CD8-positive, alpha-beta memory T cell (primary cell): Measurements from ENCODE around the gene SCAMP2. TPM values are rescaled to one million over a fixed set of nuclear protein-coding genes. Genes with fewer than 3 reads are reported as not detected.
"Not testable (repeated sequence)": the region's sequence is repeated elsewhere in the genome, so short reads cannot be mapped to it uniquely, and the experiment has no call there.

Experiments used
- CTCF ChIA-PET: fragments of 350-600 bp; sonication (Branson Sonifier 250); formaldehyde crosslinking; loops from one replicate; lab custom pipeline; 2021; ENCODE audit warnings: antibody characterized with exemption; lab: Charles Lee
- POLR2A ChIA-PET: fragments of 350-600 bp; sonication (Branson Sonifier 250); formaldehyde crosslinking; loops from one replicate; lab custom pipeline; 2021; ENCODE audit warnings: antibody characterized with exemption; lab: Charles Lee
- DNase-seq, 5 donors: peaks; one replicate each; pipeline versions ENCODE4 v3.0.0 to v3.0.0-alpha.2; 2020 to 2022; ENCODE audit warnings: mixed read lengths in 1 of 5
- H3K27ac ChIP-seq: one replicate; pipeline ENCODE4 v1.7.0; 2013; ENCODE audit warnings: low read depth, mild to moderate bottlenecking, low read length, moderate library complexity
- H3K27me3 ChIP-seq: 2 replicates; pipeline ENCODE4 v1.7.0; 2013; ENCODE audit warnings: low read length, mild to moderate bottlenecking; ENCODE audit not compliant: insufficient read depth, poor library complexity, severe bottlenecking
- H3K36me3 ChIP-seq: 2 replicates; pipeline ENCODE4 v1.7.0; 2013; ENCODE audit warnings: mild to moderate bottlenecking, low read length, moderate library complexity; ENCODE audit not compliant: insufficient read depth
- H3K4me1 ChIP-seq: 2 replicates; pipeline ENCODE4 v1.7.0; 2013; ENCODE audit warnings: mild to moderate bottlenecking, low read length, moderate library complexity; ENCODE audit not compliant: insufficient read depth
- H3K4me3 ChIP-seq: 2 replicates; pipeline ENCODE4 v1.7.0; 2013; ENCODE audit warnings: mild to moderate bottlenecking, low read length
- H3K9me3 ChIP-seq: 2 replicates; pipeline ENCODE4 v1.7.0; 2013; ENCODE audit warnings: mild to moderate bottlenecking, low read length
- H3K27ac Mint-ChIP-seq, 8 donors: one replicate each; pipeline ENCODE4 v1.8.0; 2020 to 2021; ENCODE audit warnings: mixed read lengths in 8 of 8, mild to moderate bottlenecking in 6 of 8, inconsistent platforms in 3 of 8, moderate library complexity in 3 of 8
- H3K27me3 Mint-ChIP-seq, 2 donors: one replicate each; pipeline ENCODE4 v1.8.0; 2020 to 2021; ENCODE audit warnings: mixed read lengths in 2 of 2, mild to moderate bottlenecking in 1 of 2, moderate library complexity in 1 of 2
- H3K36me3 Mint-ChIP-seq, 3 donors: one replicate each; pipeline ENCODE4 v1.8.0; 2020 to 2021; ENCODE audit warnings: mixed read lengths in 3 of 3, inconsistent platforms in 1 of 3, mild to moderate bottlenecking in 1 of 3
- H3K4me1 Mint-ChIP-seq, 3 donors: one replicate each; pipeline ENCODE4 v1.8.0; 2020 to 2021; ENCODE audit warnings: mixed read lengths in 3 of 3, inconsistent platforms in 1 of 3, mild to moderate bottlenecking in 1 of 3
- H3K4me3 Mint-ChIP-seq, 7 donors: one replicate each; pipeline ENCODE4 v1.8.0; 2020 to 2021; ENCODE audit warnings: mixed read lengths in 7 of 7, mild to moderate bottlenecking in 6 of 7, moderate library complexity in 4 of 7, inconsistent platforms in 2 of 7
- H3K9me3 Mint-ChIP-seq, 5 donors: one replicate each; pipeline ENCODE4 v1.8.0; 2020 to 2022; ENCODE audit warnings: mixed read lengths in 5 of 5, mild to moderate bottlenecking in 3 of 5, moderate library complexity in 2 of 5, inconsistent platforms in 1 of 5
- polyA plus RNA-seq: library from polyadenylated mRNA; unstranded; fragments of 300-500 nt; fragmentation: Illumina TruSeq; gene quantifications from one replicate; pipeline ENCODE4 v1.2.3, GENCODE V29; 2021
- total RNA-seq, 2 experiments: library from RNA; stranded (reverse); gene quantifications; one replicate each; pipeline ENCODE4 v1.2.3, GENCODE V29; 2021

The SCAMP2 gene
- total RNA-seq (10 to 100 TPM; 82.8 to 84.2 TPM), polyA plus RNA-seq (154 TPM)

GRCh38 chr15:74873036-74873755 lies at the start of gene SCAMP2:
Gene SCAMP2 (minus strand): TSS chr15:74873365. CDS start chr15:74873255, 110 bp downstream.
- peaks cover 0 to 30% (median under 1%) of the 10 kb centered on the region in 3 donors for H3K36me3 Mint-ChIP-seq
- peaks cover 43 to 54% (median 50%) of the 10 kb centered on the region in 3 donors for H3K4me1 Mint-ChIP-seq
- no peaks in the 10 kb centered on the region for H3K27me3 ChIP-seq
- no peaks in the 10 kb centered on the region for H3K9me3 ChIP-seq
- peak within 1 kb of the TSS; percentile 95 to 100 (median 96) for H3K27ac Mint-ChIP-seq
- DNase-seq, result peak; percentile 87 to 95 (median 93)
- H3K9me3 Mint-ChIP-seq, result no peaks in the 10 kb centered on the region
- ChIA-PET POLR2A (no interaction called here), CTCF (interaction anchor here (1.1 to 3.1 kb wide), 4 partner anchors 20 to 33 kb away, joined by 3 to 17 read pairs (median 4); partner anchors contain the start of genes FAM219B and ULK3)
- H3K27me3 Mint-ChIP-seq, result no peaks in the 10 kb centered on the region
- H3K4me1 ChIP-seq, result peaks cover 40% of the 10 kb centered on the region
- peak within 1 kb of the TSS; percentile 98 for H3K4me3 ChIP-seq
- peak within 1 kb of the TSS; percentile 96 for H3K27ac ChIP-seq
- peak within 1 kb of the TSS; percentile 94 to 100 (median 97) for H3K4me3 Mint-ChIP-seq
- H3K36me3 ChIP-seq, result no peaks in the 10 kb centered on the region

GRCh38 chr15:74920456-74920855 lies 47.3 kb upstream of the SCAMP2 start:
- no peaks in the 10 kb centered on the region for H3K27me3 Mint-ChIP-seq
- H3K9me3 Mint-ChIP-seq, result no peaks in the 10 kb centered on the region
- H3K27ac Mint-ChIP-seq, result peak overlapping the region in 2 of 8 donors; percentile 4 to 18
- CTCF ChIA-PET, result interaction anchor here (0.8 kb wide), 1 partner anchor 19 kb away, joined by 3 read pairs; no protein-coding TSS in a partner anchor
- Histone ChIP-seq H3K27me3 (no peaks in the 10 kb centered on the region), H3K9me3 (no peaks in the 10 kb centered on the region), H3K27ac (no peak overlapping the region), H3K4me3 (no peak overlapping the region), H3K36me3 (peaks cover 25% of the 10 kb centered on the region), H3K4me1 (no peaks in the 10 kb centered on the region)
- H3K36me3 Mint-ChIP-seq, result peaks cover 5 to 68% (median 25%) of the 10 kb centered on the region in 3 donors
- H3K4me3 Mint-ChIP-seq, result no peak overlapping the region
- DNase-seq, result no peak
- peaks cover 0 to 5% (median 0%) of the 10 kb centered on the region in 3 donors for H3K4me1 Mint-ChIP-seq
- POLR2A ChIA-PET, result no interaction called here

GRCh38 chr15:74917676-74918075 lies 44.5 kb upstream of the SCAMP2 start:
- Mint-ChIP-seq H3K4me3 (no peak overlapping the region), H3K4me1 (no peaks in the 10 kb centered on the region), H3K27ac (no peak overlapping the region), H3K9me3 (no peaks in the 10 kb centered on the region), H3K27me3 (no peaks in the 10 kb centered on the region), H3K36me3 (peaks cover 5 to 69% (median 21%) of the 10 kb centered on the region in 3 donors)
- ChIA-PET POLR2A (no interaction called here), CTCF (interaction anchor here (1.1 kb wide), 1 partner anchor 16 kb away, joined by 4 read pairs; no protein-coding TSS in a partner anchor)
- Histone ChIP-seq H3K9me3 (no peaks in the 10 kb centered on the region), H3K4me1 (no peaks in the 10 kb centered on the region), H3K36me3 (peaks cover 25% of the 10 kb centered on the region), H3K4me3 (no peak overlapping the region), H3K27ac (no peak overlapping the region), H3K27me3 (no peaks in the 10 kb centered on the region)
- DNase-seq, result no peak

- H3K36me3 ChIP-seq, H3K4me3 Mint-ChIP-seq, H3K4me1 ChIP-seq, H3K4me3 ChIP-seq, H3K9me3 ChIP-seq, POLR2A ChIA-PET, H3K27me3 ChIP-seq, H3K4me1 Mint-ChIP-seq, H3K27ac ChIP-seq, H3K27me3 Mint-ChIP-seq, DNase-seq, H3K9me3 Mint-ChIP-seq: not testable (repeated sequence)
- CTCF ChIA-PET, result interaction anchor here (1.3 kb wide), 1 partner anchor 12 kb away, joined by 4 read pairs; no protein-coding TSS in a partner anchor
- H3K27ac Mint-ChIP-seq, result peak overlapping the region in 2 of 8 donors; percentile 76 to 77
- H3K36me3 Mint-ChIP-seq, result peaks cover 0 to 46% (median 8%) of the 10 kb centered on the region in 3 donors
These were observed 40.6 kb upstream of the SCAMP2 start for GRCh38 chr15:74913799-74914198.

GRCh38 chr15:74913041-74913440 lies 39.9 kb upstream of the SCAMP2 start:
- DNase-seq, result no peak
- no peaks in the 10 kb centered on the region for H3K4me1 ChIP-seq
- H3K9me3 ChIP-seq, result no peaks in the 10 kb centered on the region
- Mint-ChIP-seq H3K4me1 (no peaks in the 10 kb centered on the region), H3K36me3 (peaks cover 0 to 40% (median 5%) of the 10 kb centered on the region in 3 donors), H3K4me3 (no peak overlapping the region), H3K27ac (peak overlapping the region in 2 of 8 donors; percentile 23 to 46), H3K9me3 (no peaks in the 10 kb centered on the region), H3K27me3 (no peaks in the 10 kb centered on the region)
- H3K4me3 ChIP-seq, result no peak overlapping the region
- POLR2A ChIA-PET, result no interaction called here
- H3K27ac ChIP-seq, result no peak overlapping the region
- CTCF ChIA-PET, result no interaction called here
- no peaks in the 10 kb centered on the region for H3K27me3 ChIP-seq
- peaks cover 5% of the 10 kb centered on the region for H3K36me3 ChIP-seq

- Mint-ChIP-seq H3K27ac (peak overlapping the region in 3 of 8 donors; percentile 6 to 25 (median 8)), H3K36me3 (peaks cover 0 to 39% (median 5%) of the 10 kb centered on the region in 3 donors), H3K4me3 (peak overlapping the region in 3 of 7 donors; percentile 3 to 81 (median 33)), H3K27me3 (no peaks in the 10 kb centered on the region), H3K9me3 (no peaks in the 10 kb centered on the region), H3K4me1 (peaks cover 29 to 32% (median 31%) of the 10 kb centered on the region in 3 donors)
- no peak overlapping the region for H3K27ac ChIP-seq
- no peak overlapping the region for H3K4me3 ChIP-seq
- no peaks in the 10 kb centered on the region for H3K9me3 ChIP-seq
- no peaks in the 10 kb centered on the region for H3K27me3 ChIP-seq
- ChIA-PET CTCF (interaction anchor here (1.9 to 2.3 kb wide), 2 partner anchors 15 to 41 kb away, joined by 7 read pairs; no protein-coding TSS in a partner anchor), POLR2A (no interaction called here)
- DNase-seq, result no peak
- H3K36me3 ChIP-seq, result no peaks in the 10 kb centered on the region
- H3K4me1 ChIP-seq, result peaks cover 23% of the 10 kb centered on the region
These were observed 35.5 kb upstream of the SCAMP2 start for GRCh38 chr15:74908635-74909034.

- peaks cover 25% of the 10 kb centered on the region for H3K4me1 ChIP-seq
- POLR2A ChIA-PET, result interaction anchor here (0.5 to 1.7 kb wide), 7 partner anchors 12 to 130 kb away, joined by 3 to 12 read pairs (median 6); partner anchors contain the start of genes COX5A and MPI
- peaks cover 32 to 35% (median 33%) of the 10 kb centered on the region in 3 donors for H3K4me1 Mint-ChIP-seq
- peak overlapping the region; percentile 80 for H3K27ac ChIP-seq
- peak overlapping the region; percentile 92 to 99 (median 99) for H3K4me3 Mint-ChIP-seq
- DNase-seq, result no peak
- no peaks in the 10 kb centered on the region for H3K9me3 Mint-ChIP-seq
- peak overlapping the region; percentile 94 to 99 (median 98) for H3K27ac Mint-ChIP-seq
- peaks cover 0 to 42% (median 5%) of the 10 kb centered on the region in 3 donors for H3K36me3 Mint-ChIP-seq
- peak overlapping the region; percentile 93 for H3K4me3 ChIP-seq
- CTCF ChIA-PET, result interaction anchor here (0.6 to 2.5 kb wide), 16 partner anchors 11 to 275 kb away, joined by 3 to 15 read pairs (median 5); partner anchors contain the start of gene MPI
- no peaks in the 10 kb centered on the region for H3K9me3 ChIP-seq
- H3K27me3 Mint-ChIP-seq, result no peaks in the 10 kb centered on the region
- H3K27me3 ChIP-seq, result no peaks in the 10 kb centered on the region
- peaks cover 7% of the 10 kb centered on the region for H3K36me3 ChIP-seq
These were observed 34.2 kb upstream of the SCAMP2 start for GRCh38 chr15:74907163-74907870.
